DND-41 (cell line): ENCODE measurements around the gene PAM16.
"Not testable (repeated sequence)": the region's sequence is repeated elsewhere in the genome, so short reads cannot be mapped to it uniquely, and the experiment has no call there.

Source experiments
- ATAC-seq: fragments of 200-7000 bp; cut with Tn5 transposase; 3 replicates; pipeline ENCODE4 v1.9.1; 2021; ENCODE audit warnings: low read depth; ENCODE audit not compliant: insufficient read depth
- DNase-seq: peaks from one replicate; pipeline ENCODE4 v3.0.0-alpha.2; 2020
- H2AFZ ChIP-seq: 2 replicates; pipeline ENCODE4 v1.6.0; 2012; ENCODE audit warnings: low read depth, low read length
- H3K27ac ChIP-seq: 2 replicates; pipeline ENCODE4 v1.5.1; 2012; ENCODE audit warnings: low read length, inconsistent platforms
- H3K27me3 ChIP-seq: fragments of 200-600 bp; sonication (generic); 2 replicates; pipeline ENCODE4 v1.6.0; 2012; ENCODE audit warnings: low read length, mild to moderate bottlenecking, inconsistent platforms; ENCODE audit not compliant: insufficient read depth, poor library complexity
- H3K36me3 ChIP-seq: 2 replicates; pipeline ENCODE4 v1.5.1; 2012; ENCODE audit warnings: low read length, inconsistent platforms; ENCODE audit not compliant: insufficient read depth
- H3K4me1 ChIP-seq: 2 replicates; pipeline ENCODE4 v1.5.1; 2012; ENCODE audit warnings: mild to moderate bottlenecking, low read length; ENCODE audit not compliant: insufficient read depth
- H3K4me2 ChIP-seq: 2 replicates; pipeline ENCODE4 v1.6.0; 2012; ENCODE audit warnings: mild to moderate bottlenecking, moderate library complexity, low read length, inconsistent platforms; ENCODE audit not compliant: insufficient read depth
- H3K4me3 ChIP-seq, 2 experiments: fragments of 200-600 bp in 1 of 2; shearing (Covaris generic) in 1 of 2; 2 replicates each; pipeline ENCODE4 v1.5.1; 2012 to 2016; ENCODE audit warnings: inconsistent platforms in 2 of 2, low read length in 2 of 2, mild to moderate bottlenecking in 2 of 2, low read depth in 1 of 2, moderate library complexity in 1 of 2
- H3K79me2 ChIP-seq: 2 replicates; pipeline ENCODE4 v1.6.0; 2012; ENCODE audit warnings: low read length, inconsistent platforms; ENCODE audit not compliant: insufficient read depth
- H3K9ac ChIP-seq: 2 replicates; pipeline ENCODE4 v1.6.0; 2012; ENCODE audit warnings: low read depth, mild to moderate bottlenecking, inconsistent platforms, low read length, moderate library complexity
- H3K9me3 ChIP-seq: 2 replicates; pipeline ENCODE4 v1.5.1; 2012; ENCODE audit warnings: low read length, moderate library complexity, mild to moderate bottlenecking, inconsistent platforms; ENCODE audit not compliant: insufficient read depth, severe bottlenecking
- H4K20me1 ChIP-seq: 2 replicates; pipeline ENCODE4 v1.6.0; 2012; ENCODE audit warnings: low read length; ENCODE audit not compliant: insufficient read depth
- EZH2 ChIP-seq: IDR thresholded peaks from 3 replicates; pipeline ENCODE4 v1.6.1; 2012; ENCODE audit warnings: borderline replicate concordance, low read depth, mild to moderate bottlenecking, moderate library complexity, low read length, inconsistent platforms; ENCODE audit not compliant: severe bottlenecking
- TF ChIP-seq, protein P1 (sequence below): IDR thresholded peaks from 2 replicates; pipeline ENCODE4 v1.5.1; 2012; ENCODE audit warnings: borderline replicate concordance, low read length, moderate library complexity, mild to moderate bottlenecking; ENCODE audit not compliant: poor library complexity, severe bottlenecking; ENCODE audit errors: extremely low read depth

Gene PAM16

GRCh38 chr16:4350787-4351659 is at the start of gene PAM16:
TSS of gene PAM16 (minus strand) at chr16:4351321. CDS start at chr16:4351234, 87 bp downstream.
- H3K4me2 ChIP-seq = peak within 1 kb of the TSS; percentile 97
- peaks cover 33% of the 10 kb centered on the region for H4K20me1 ChIP-seq
- peak within 1 kb of the TSS; percentile 100 for H3K4me3 ChIP-seq
- peak within 1 kb of the TSS; percentile 93 for H3K27ac ChIP-seq
- peak within 1 kb of the TSS; percentile 99 for H3K9ac ChIP-seq
- ATAC-seq = peak; percentile 95
- no peaks in the 10 kb centered on the region for H3K9me3 ChIP-seq
- peaks cover 49% of the 10 kb centered on the region for H3K79me2 ChIP-seq
- H3K27me3 ChIP-seq = no peaks in the 10 kb centered on the region
- H3K36me3 ChIP-seq = peaks cover 35% of the 10 kb centered on the region
- DNase-seq = peak; percentile 99
- TF ChIP-seq, protein P1, sequence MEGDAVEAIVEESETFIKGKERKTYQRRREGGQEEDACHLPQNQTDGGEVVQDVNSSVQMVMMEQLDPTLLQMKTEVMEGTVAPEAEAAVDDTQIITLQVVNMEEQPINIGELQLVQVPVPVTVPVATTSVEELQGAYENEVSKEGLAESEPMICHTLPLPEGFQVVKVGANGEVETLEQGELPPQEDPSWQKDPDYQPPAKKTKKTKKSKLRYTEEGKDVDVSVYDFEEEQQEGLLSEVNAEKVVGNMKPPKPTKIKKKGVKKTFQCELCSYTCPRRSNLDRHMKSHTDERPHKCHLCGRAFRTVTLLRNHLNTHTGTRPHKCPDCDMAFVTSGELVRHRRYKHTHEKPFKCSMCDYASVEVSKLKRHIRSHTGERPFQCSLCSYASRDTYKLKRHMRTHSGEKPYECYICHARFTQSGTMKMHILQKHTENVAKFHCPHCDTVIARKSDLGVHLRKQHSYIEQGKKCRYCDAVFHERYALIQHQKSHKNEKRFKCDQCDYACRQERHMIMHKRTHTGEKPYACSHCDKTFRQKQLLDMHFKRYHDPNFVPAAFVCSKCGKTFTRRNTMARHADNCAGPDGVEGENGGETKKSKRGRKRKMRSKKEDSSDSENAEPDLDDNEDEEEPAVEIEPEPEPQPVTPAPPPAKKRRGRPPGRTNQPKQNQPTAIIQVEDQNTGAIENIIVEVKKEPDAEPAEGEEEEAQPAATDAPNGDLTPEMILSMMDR = peak; percentile 33
- TF ChIP-seq EZH2 = no peak
- peaks cover 34% of the 10 kb centered on the region for H3K4me1 ChIP-seq
- H2AFZ ChIP-seq = peak within 1 kb of the TSS; percentile 99

- DNase-seq (no peak), ATAC-seq (no peak)
- H3K4me3 ChIP-seq = no peak overlapping the region
- H4K20me1 ChIP-seq = peaks cover 18% of the 10 kb centered on the region; the same call in 1 of the 2 replicates
- H3K9me3 ChIP-seq = no peaks in the 10 kb centered on the region
- H2AFZ ChIP-seq = no peak overlapping the region
- H3K27me3 ChIP-seq = no peaks in the 10 kb centered on the region
- TF ChIP-seq EZH2 = no peak
- TF ChIP-seq, protein P1 = no peak
- no peaks in the 10 kb centered on the region for H3K79me2 ChIP-seq
- no peak overlapping the region for H3K9ac ChIP-seq
- H3K4me1 ChIP-seq = no peaks in the 10 kb centered on the region
- H3K4me2 ChIP-seq = no peak overlapping the region
- no peak overlapping the region for H3K27ac ChIP-seq
- peaks cover 61% of the 10 kb centered on the region for H3K36me3 ChIP-seq
These were observed 48.0 kb upstream of the PAM16 start for GRCh38 chr16:4399001-4399730.

- peaks cover 16% of the 10 kb centered on the region; the same call in 1 of the 2 replicates for H4K20me1 ChIP-seq
- H3K9ac ChIP-seq = no peak overlapping the region
- no peak for ATAC-seq
- H3K4me3 ChIP-seq = no peak overlapping the region
- H2AFZ ChIP-seq = no peak overlapping the region
- H3K9me3 ChIP-seq = no peaks in the 10 kb centered on the region
- no peak overlapping the region for H3K4me2 ChIP-seq
- no peak for DNase-seq
- H3K36me3 ChIP-seq = peaks cover 54% of the 10 kb centered on the region
- no peak overlapping the region for H3K27ac ChIP-seq
- no peaks in the 10 kb centered on the region for H3K79me2 ChIP-seq
- no peaks in the 10 kb centered on the region for H3K4me1 ChIP-seq
- no peaks in the 10 kb centered on the region for H3K27me3 ChIP-seq
- TF ChIP-seq, protein P1 = no peak
- TF ChIP-seq EZH2 = no peak
These were observed 44.1 kb upstream of the PAM16 start for GRCh38 chr16:4395055-4395726.

GRCh38 chr16:4393850-4394249 is 42.7 kb upstream of the PAM16 start:
- H3K4me2 ChIP-seq, H3K27me3 ChIP-seq, H3K9me3 ChIP-seq, H3K4me3 ChIP-seq, H3K79me2 ChIP-seq, H3K4me1 ChIP-seq, DNase-seq, H3K27ac ChIP-seq, H2AFZ ChIP-seq, H3K9ac ChIP-seq, ATAC-seq: not testable (repeated sequence)
- H3K36me3 ChIP-seq = peaks cover 57% of the 10 kb centered on the region
- peaks cover 29% of the 10 kb centered on the region; the same call in 1 of the 2 replicates for H4K20me1 ChIP-seq
